Spleen (tissue), 7 donors: ENCODE results near the gene CABLES1.

ENCODE experiments used
- CTCF ChIP-seq, 11 experiments: fragments of 200-600 bp in 7 of 11; fragments of 450-650 bp in 4 of 11; sonication (generic) in 4 of 11; IDR thresholded peaks in 8 of 11; conservative IDR thresholded peaks in 3 of 11; 1 replicate in 7 of 11; 2 replicates in 4 of 11; pipeline versions ENCODE4 v1.4.0 to v1.8.0; 2016 to 2021; ENCODE audit warnings: antibody characterized with exemption in 11 of 11, inconsistent platforms in 4 of 11, mild to moderate bottlenecking in 1 of 11
- POLR2A ChIP-seq, 3 donors: fragments of 450-650 bp; IDR thresholded peaks; one replicate each; pipeline ENCODE4 v1.5.1; 2017; ENCODE audit warnings: antibody characterized with exemption in 3 of 3, mild to moderate bottlenecking in 1 of 3
- donor health status: DM: no; HTN: no; CAD: no; lungs with moderate emphysema.
- donor health status: DM: no; HTN: no; CAD: no.
- donor health status: DM: no; HTN: no; CAD: no.

GRCh38 chr18:23194997-23195957, 60.0 kb downstream of the CABLES1 start:
- TF ChIP-seq CTCF (IDR thresholded peaks at IDR 0.05 in 8 of 11, conservative IDR thresholded peaks at IDR 0.05 in 3 of 11) (no peak), POLR2A (IDR thresholded peaks at IDR 0.05) (no peak)
